Left lung (tissue), 10 donors: Measurements from ENCODE around the gene SYNM. TPM values are rescaled to one million over a fixed set of nuclear protein-coding genes. Genes with fewer than 3 reads are reported as not detected.

ENCODE experiments used
- ATAC-seq: fragments of 200-7000 bp; cut with Tn5 transposase; one replicate; pipeline ENCODE4 v1.9.1; 2020; ENCODE audit warnings: moderate library complexity
- DNase-seq, 4 donors: peaks; one replicate each; pipeline ENCODE4 v3.0.0-alpha.2; 2013 to 2020
- H3K27ac ChIP-seq, 2 donors: fragments of 200-600 bp; sonication (generic) in 1 of 2; one replicate each; pipeline versions ENCODE4 v1.5.0 to v1.8.0; 2020 to 2021
- H3K27me3 ChIP-seq, 2 donors: fragments of 200-600 bp; sonication (generic) in 1 of 2; one replicate each; pipeline versions ENCODE4 v1.5.0 to v1.8.0; 2020 to 2021
- H3K36me3 ChIP-seq, 2 donors: fragments of 200-600 bp; sonication (generic) in 1 of 2; one replicate each; pipeline versions ENCODE4 v1.5.0 to v1.8.0; 2020 to 2021
- H3K4me1 ChIP-seq, 2 donors: fragments of 200-600 bp; one replicate each; pipeline ENCODE4 v1.8.0; 2021
- H3K4me3 ChIP-seq, 2 donors: fragments of 200-600 bp; sonication (generic) in 1 of 2; one replicate each; pipeline versions ENCODE4 v1.5.0 to v1.8.0; 2020 to 2021; ENCODE audit warnings: mild to moderate bottlenecking in 1 of 2
- H3K9me3 ChIP-seq, 2 donors: fragments of 200-600 bp; sonication (generic) in 1 of 2; one replicate each; pipeline versions ENCODE4 v1.5.0 to v1.8.0; 2020 to 2021
- CTCF ChIP-seq, 2 donors: fragments of 200-600 bp; sonication (generic) in 1 of 2; IDR thresholded peaks; one replicate each; pipeline versions ENCODE4 v1.5.0 to v1.8.0; 2021; ENCODE audit warnings: antibody characterized with exemption in 2 of 2
- intact Hi-C, 2 donors: fragments of 100-400 bp; cut with DNase I; formaldehyde crosslinking; loops; one replicate each; pipeline versions ENCODE4 v1.11.2 to v1.14.2; 2022
- polyA plus RNA-seq, 6 donors: library from polyadenylated mRNA; unstranded; fragments of 120-200 nt; gene quantifications; one replicate each; pipeline ENCODE4 v1.2.1, GENCODE V29; 2013; ENCODE audit not compliant: insufficient read length in 6 of 6
- total RNA-seq, 2 donors: library from RNA; stranded (reverse); fragmentation: NEBNext Ultra II Directional; extraction: Animal tissue kit (Norgen Biotek cat#: 25700); gene quantifications; one replicate each; pipeline ENCODE4 v1.2.1, GENCODE V29; 2021
- donor health status: DM: no; HTN: yes; CAD: no.
- donor health status: DM: no; HTN: no; CAD: no.

The SYNM gene
- total and polyA plus RNA-seq, 8 donors = 5.6 to 17.6 (median 7.1) TPM

- intact Hi-C loops = no loop called here
- no peak overlapping the region for H3K27ac ChIP-seq
- no peaks in the 10 kb centered on the region for H3K4me1 ChIP-seq
These were observed 68.1 kb downstream of the SYNM start for GRCh38 chr15:99172989-99173388.

GRCh38 chr15:99174567-99175395, 69.9 kb downstream of the SYNM start:
- Histone ChIP-seq H3K36me3 (no peaks in the 10 kb centered on the region), H3K9me3 (no peaks in the 10 kb centered on the region), H3K27ac (no peak overlapping the region), H3K4me1 (no peaks in the 10 kb centered on the region), H3K27me3 (no peaks in the 10 kb centered on the region), H3K4me3 (no peak overlapping the region)
- TF ChIP-seq CTCF (IDR thresholded peaks at IDR 0.05) = no peak
- intact Hi-C loops = no loop called here
- no peak for DNase-seq
- ATAC-seq = no peak

More at GRCh38 chr15:99172989-99173388, 68.1 kb downstream of the SYNM start:
- no peak for TF ChIP-seq CTCF (IDR thresholded peaks at IDR 0.05)
- H3K4me3 ChIP-seq = no peak overlapping the region
- ATAC-seq (no peak), DNase-seq (no peak)
- H3K9me3 ChIP-seq = no peaks in the 10 kb centered on the region
- no peaks in the 10 kb centered on the region for H3K36me3 ChIP-seq
- H3K27me3 ChIP-seq = no peaks in the 10 kb centered on the region

- Histone ChIP-seq H3K4me1 (no peaks in the 10 kb centered on the region), H3K9me3 (no peaks in the 10 kb centered on the region), H3K27me3 (no peaks in the 10 kb centered on the region), H3K4me3 (no peak overlapping the region), H3K27ac (no peak overlapping the region), H3K36me3 (no peaks in the 10 kb centered on the region)
- no peak for DNase-seq
- no peak for ATAC-seq
- no peak for TF ChIP-seq CTCF (IDR thresholded peaks at IDR 0.05)
- intact Hi-C loops = no loop called here
These were observed 71.9 kb downstream of the SYNM start for GRCh38 chr15:99176757-99177156.

- Histone ChIP-seq H3K4me3 (no peak overlapping the region), H3K9me3 (no peaks in the 10 kb centered on the region), H3K27ac (no peak overlapping the region), H3K36me3 (no peaks in the 10 kb centered on the region), H3K27me3 (no peaks in the 10 kb centered on the region), H3K4me1 (no peaks in the 10 kb centered on the region)
- ATAC-seq = no peak
- intact Hi-C loops = no loop called here
- DNase-seq = no peak
- no peak for TF ChIP-seq CTCF (IDR thresholded peaks at IDR 0.05)
These were observed 72.8 kb downstream of the SYNM start for GRCh38 chr15:99177679-99178078.

GRCh38 chr15:99180086-99180963, 75.4 kb downstream of the SYNM start:
- Histone ChIP-seq H3K27ac (no peak overlapping the region), H3K36me3 (peaks cover 0 to 5% of the 10 kb centered on the region in 2 donors), H3K9me3 (no peaks in the 10 kb centered on the region), H3K4me1 (no peaks in the 10 kb centered on the region), H3K27me3 (no peaks in the 10 kb centered on the region), H3K4me3 (no peak overlapping the region)
- ATAC-seq (no peak), DNase-seq (no peak)
- TF ChIP-seq CTCF (IDR thresholded peaks at IDR 0.05) = no peak
- intact Hi-C loops = no loop called here
